ENCODE results near the gene CASP2. TPM values are rescaled to one million over a fixed set of nuclear protein-coding genes. Genes with fewer than 3 reads are reported as not detected.

Gene CASP2
- total RNA-seq, 1 donor from 2014 or later: 20.6 TPM

DNA sequence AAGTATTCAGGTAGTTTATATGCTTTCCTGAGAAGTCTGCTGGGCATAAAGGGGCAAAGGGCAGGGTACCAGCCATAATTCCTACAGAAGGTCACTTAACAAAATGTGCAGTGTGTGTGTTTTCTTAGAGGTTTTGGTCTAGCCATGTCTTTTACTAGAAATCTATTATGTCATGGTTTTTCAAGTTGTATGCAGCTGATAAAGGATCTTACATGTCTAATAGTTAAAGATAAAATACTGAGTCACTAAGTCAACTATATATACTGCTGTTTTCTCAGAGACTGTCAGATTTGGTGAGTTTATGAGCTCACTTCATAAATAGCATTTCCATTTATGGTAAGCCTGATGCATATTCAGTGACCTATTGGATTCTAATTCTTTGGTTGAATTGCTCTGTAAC is 7.7 kb downstream of the CASP2 start:
- DNase-seq (ENCODE audit: low read depth, low spot score): peak; percentile 27

DNA sequence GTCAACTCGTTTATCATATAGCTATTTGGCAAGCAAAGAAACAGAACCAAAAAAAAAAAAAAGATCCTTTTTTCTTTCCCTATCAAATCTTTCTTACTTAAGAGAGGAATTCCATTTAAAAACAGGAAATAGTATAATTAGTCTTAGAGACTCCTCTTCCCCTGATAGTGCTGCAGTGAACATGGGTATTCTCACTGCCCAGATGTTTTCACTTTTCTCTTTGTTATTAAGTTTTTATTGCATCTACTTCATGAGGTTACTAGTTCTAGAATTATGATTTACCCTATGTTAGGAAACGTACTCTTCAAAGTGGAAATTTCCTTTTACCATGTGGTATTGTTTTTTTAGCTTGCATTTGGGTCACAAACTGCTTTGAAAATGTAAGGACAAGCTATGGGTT is 8.5 kb downstream of the CASP2 start:
- DNase-seq (ENCODE audit: low read depth, low spot score): no peak

DNA sequence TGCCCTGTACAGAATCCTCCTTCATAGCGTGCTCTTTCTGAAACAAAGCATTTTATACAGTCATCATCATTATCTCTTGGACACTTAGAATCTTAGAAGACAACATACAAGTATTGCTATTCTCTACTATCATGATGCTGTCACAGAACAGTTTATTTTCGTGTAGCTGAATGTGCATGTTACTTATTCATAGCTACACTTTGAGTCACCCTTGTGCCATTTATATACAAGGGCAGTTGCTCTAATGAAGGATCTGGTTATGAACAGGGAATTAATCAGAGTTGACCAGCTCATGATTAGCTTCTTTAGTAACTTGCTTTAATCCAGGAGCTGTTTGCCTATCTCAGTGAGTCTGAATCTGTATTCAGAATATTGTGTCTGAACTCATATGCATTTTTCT is 11.2 kb downstream of the CASP2 start:
- no peak for DNase-seq (ENCODE audit: low read depth, low spot score)

DNA sequence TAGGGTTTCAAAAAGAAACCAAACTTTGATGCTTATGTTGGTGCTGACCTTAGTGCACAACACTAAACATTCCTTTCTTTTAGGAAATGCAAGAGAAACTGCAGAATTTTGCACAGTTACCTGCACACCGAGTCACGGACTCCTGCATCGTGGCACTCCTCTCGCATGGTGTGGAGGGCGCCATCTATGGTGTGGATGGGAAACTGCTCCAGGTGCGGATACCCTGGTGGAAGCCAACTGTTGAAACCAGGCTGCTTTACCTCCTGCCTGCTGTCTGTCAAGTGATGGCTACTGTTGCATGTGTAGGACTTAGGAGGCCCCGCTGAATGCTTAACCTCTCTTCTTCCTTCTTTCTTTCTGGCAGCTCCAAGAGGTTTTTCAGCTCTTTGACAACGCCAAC is 11.7 kb downstream of the CASP2 start:
- DNase-seq (ENCODE audit: low read depth, low spot score): no peak

DNA sequence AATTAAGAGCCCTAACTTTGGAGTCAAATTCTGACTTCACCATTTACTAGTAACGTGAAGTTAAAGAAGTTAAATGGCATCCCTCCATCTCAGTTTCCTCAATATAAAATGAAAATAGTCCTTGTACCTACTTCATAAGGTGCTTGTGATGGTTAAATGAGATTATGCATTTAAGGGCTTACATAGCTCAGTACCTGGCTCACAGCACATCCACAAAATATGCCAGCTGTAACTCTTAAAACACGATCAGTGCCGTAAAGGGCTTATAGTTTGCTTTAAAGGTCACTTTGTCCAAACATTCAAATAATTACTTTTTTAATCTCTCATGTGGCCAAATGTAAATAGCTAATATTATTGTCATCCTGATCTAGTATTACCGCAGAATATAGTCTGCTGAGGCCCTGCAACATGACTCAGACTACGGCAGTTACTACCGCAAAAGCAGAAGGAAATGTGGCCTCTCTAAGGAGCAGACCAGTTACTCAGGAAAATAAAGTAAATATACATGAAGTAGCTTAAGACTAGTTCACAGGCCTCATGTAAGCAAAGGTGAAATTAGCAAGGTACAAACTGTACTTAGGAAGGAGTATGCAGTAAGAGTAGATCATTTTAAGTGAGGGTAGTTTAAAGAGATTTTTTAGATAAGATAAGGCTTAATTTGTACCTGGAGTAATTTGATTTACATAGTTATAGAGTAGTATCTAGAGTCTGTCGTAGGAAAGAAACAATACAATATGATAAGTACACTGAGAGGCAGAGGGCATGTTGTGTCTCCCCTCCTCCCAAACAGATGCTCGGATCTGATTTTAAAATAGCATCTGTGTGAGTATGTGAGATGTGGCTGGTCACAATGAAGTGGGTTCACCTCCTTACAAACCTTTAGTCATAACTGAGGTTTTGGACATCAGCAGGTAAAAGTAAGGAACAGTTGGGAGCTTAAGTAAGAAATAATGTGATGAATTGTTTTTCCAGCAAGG is 13.1 kb downstream of the CASP2 start:
- DNase-seq (ENCODE audit: low read depth, low spot score): no peak

DNA sequence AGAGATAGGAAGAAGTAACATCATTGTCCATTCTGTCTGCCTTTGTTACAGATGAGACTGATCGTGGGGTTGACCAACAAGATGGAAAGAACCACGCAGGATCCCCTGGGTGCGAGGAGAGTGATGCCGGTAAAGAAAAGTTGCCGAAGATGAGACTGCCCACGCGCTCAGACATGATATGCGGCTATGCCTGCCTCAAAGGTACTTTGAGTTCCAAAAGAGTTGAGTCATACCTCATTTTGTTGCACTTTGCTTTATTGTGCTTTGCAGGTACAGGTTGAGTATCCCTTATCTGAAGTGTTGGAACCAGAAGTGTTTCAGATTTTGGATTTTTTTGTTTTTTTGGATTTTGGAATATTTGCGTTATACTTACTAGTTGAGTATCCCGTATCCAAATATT is 15.6 kb downstream of the CASP2 start:
- no peak for DNase-seq (ENCODE audit: low read depth, low spot score)

DNA sequence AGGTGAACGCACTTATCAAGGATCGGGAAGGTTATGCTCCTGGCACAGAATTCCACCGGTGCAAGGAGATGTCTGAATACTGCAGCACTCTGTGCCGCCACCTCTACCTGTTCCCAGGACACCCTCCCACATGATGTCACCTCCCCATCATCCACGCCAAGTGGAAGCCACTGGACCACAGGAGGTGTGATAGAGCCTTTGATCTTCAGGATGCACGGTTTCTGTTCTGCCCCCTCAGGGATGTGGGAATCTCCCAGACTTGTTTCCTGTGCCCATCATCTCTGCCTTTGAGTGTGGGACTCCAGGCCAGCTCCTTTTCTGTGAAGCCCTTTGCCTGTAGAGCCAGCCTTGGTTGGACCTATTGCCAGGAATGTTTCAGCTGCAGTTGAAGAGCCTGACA is 16.8 kb downstream of the CASP2 start:
- DNase-seq (ENCODE audit: low read depth, low spot score): no peak

DNA sequence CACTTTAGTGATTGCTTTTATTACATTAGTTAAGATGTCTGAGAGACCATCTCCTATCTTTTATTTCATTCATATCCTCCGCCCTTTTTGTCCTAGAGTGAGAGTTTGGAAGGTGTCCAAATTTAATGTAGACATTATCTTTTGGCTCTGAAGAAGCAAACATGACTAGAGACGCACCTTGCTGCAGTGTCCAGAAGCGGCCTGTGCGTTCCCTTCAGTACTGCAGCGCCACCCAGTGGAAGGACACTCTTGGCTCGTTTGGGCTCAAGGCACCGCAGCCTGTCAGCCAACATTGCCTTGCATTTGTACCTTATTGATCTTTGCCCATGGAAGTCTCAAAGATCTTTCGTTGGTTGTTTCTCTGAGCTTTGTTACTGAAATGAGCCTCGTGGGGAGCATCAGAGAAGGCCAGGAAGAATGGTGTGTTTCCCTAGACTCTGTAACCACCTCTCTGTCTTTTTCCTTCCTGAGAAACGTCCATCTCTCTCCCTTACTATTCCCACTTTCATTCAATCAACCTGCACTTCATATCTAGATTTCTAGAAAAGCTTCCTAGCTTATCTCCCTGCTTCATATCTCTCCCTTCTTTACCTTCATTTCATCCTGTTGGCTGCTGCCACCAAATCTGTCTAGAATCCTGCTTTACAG is 17.4 kb downstream of the CASP2 start:
- DNase-seq (ENCODE audit: low read depth, low spot score): no peak

DNA sequence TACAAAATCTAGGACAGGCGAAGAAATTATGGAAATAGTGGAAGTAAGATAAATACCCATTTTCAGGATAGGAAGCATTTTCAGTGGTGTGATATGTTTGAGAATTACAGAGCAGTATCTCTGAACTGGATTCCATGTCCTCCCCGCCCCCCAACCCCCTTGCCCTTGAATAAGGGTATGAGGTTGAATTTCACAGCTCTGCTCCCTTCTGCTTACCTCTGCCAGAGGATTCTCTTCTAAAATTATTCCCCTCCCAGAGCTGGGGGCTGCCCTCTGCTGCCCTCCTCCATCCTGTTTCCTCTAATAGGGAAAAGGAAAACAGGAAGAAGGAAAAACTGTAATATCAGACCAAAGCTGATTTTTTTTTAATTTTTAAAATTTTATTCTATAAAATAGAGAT is 20.5 kb downstream of the CASP2 start:
- DNase-seq (ENCODE audit: low read depth, low spot score): no peak

DNA sequence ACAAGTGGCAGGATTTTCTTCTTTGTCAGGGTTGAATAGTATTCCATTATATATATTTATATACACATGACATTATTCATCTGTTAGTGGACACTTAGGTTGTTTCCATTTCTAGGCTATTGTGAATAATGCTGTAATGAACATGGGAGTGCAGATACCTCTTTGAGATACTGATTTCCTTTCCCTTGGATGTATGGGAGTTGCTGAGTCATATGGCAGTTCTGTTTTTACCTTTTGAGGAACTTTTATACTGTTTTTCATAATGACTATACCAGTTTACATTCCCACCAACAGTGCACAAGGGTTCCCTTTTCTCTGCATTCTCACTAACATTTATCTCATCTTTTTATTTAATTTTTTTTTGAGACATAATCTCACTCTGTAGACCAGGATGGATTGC is 26.0 kb downstream of the CASP2 start:
- DNase-seq (ENCODE audit: low read depth, low spot score): no peak

DNA sequence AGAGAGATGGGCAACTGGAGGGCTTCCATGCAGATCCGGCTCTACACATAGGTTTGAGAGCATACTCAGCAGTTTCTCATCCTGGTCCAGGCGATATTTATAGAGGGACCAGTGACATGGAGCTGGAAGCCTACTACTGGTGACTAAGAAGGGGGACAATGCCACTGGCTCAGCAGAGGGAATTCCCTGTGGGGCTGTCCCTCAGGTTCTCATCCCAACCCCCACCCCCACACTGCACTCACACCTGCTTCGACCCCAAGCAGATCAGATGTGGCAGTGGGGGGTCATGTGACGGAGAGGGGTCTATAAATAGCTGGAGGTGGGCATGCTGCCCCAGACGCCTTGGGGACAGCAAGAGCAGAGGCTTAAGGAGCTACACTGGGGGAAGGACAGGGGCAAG is 27.6 kb downstream of the CASP2 start, which contains the start of gene CLCN1:
CLCN1 (plus strand) TSS at position 336 of the 400 bp plus-strand sequence. CDS start 102 bp downstream, outside the sequence.
- no peak for DNase-seq (ENCODE audit: low read depth, low spot score)

DNA sequence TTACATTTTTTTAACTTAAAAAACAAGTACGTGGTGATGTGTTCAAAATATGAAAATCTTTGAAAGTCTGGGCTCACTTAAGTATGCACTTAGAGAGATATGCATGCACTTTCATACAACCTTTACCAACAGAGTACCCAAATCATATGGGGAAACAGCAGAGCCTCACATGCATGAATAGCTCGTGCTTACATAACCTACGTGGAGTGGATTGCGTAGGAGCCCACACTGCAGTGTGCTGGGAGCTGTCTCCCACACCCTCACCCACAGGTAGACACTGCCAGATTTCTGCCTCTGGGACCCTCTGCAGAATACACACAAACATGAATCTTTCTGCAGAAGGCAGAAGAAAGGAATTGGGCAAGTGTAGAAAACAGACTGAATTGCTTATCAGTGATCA is 28.3 kb downstream of the CASP2 start:
- DNase-seq (ENCODE audit: low read depth, low spot score): no peak

DNA sequence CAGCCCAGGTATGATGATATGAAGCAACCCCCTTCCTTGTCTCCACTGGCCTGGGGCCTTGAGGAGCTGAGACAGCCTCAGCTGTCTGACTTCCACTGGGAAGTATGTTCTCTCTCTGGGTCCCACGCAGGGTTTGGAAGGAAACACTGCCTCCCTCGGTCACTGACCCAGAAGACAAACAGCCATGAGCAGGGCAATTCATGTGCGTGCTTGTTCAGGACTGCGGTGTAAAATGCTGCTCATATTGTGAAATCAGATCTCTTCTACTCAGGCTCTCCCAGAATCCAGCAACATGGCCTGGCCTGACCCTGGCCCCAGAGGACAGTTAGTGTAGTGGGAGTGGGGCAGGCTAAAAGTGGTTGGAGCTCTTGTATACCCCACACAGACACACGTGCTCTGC is 30.5 kb downstream of the CASP2 start:
- DNase-seq (ENCODE audit: low read depth, low spot score): no peak

DNA sequence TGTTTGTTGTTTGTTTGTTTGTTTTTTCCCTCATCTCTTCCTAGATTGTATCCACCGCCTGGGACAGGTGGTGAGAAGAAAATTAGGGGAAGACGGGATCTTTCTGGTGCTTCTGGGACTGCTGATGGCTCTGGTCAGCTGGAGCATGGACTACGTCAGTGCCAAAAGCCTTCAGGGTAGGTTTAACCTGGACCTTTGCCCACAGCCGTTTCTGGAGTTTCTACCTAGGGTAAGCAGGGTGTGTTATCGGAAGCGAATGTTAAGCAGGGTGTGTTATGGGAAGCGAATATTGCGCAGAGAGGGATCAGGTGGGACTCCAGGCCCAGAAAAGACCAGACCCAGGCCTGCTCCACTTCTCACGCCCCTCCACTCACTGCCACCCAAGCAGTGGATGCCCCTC is 32.5 kb downstream of the CASP2 start:
- no peak for DNase-seq (ENCODE audit: low read depth, low spot score)

DNA sequence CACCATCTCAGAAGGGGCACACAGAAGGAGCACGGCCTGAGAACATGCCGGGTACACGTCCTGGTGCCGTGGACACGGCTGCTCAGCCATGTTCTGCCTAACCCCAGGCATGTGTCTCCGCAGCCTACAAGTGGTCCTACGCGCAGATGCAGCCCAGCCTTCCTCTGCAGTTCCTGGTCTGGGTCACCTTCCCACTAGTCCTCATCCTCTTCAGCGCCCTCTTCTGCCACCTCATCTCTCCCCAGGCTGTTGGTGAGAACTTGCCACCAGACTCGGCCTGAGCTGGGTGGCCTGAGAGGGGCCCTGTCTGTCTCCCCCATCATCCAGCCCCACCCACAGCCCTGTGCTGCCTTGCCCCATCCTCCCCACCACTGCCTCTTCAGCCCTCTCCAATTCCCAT is 33.1 kb downstream of the CASP2 start:
- DNase-seq (ENCODE audit: low read depth, low spot score): no peak

DNA sequence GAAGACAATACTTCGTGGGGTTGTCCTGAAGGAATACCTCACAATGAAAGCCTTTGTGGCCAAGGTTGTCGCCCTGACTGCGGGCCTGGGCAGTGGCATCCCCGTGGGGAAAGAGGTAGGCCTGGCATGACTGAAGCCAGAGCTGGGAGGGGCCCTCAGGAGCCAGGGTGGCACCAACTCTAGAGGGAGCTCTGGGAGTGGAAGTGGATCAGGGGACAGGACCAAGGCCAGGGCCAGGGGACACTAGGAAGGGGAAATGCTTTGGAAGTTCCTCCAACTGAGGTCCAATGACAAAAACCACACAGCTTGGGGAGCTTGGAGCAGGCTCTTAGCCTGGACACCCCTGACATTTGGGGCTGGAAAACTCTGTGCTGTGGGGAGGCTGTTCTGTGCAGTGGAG is 33.6 kb downstream of the CASP2 start:
- DNase-seq (ENCODE audit: low read depth, low spot score): no peak

DNA sequence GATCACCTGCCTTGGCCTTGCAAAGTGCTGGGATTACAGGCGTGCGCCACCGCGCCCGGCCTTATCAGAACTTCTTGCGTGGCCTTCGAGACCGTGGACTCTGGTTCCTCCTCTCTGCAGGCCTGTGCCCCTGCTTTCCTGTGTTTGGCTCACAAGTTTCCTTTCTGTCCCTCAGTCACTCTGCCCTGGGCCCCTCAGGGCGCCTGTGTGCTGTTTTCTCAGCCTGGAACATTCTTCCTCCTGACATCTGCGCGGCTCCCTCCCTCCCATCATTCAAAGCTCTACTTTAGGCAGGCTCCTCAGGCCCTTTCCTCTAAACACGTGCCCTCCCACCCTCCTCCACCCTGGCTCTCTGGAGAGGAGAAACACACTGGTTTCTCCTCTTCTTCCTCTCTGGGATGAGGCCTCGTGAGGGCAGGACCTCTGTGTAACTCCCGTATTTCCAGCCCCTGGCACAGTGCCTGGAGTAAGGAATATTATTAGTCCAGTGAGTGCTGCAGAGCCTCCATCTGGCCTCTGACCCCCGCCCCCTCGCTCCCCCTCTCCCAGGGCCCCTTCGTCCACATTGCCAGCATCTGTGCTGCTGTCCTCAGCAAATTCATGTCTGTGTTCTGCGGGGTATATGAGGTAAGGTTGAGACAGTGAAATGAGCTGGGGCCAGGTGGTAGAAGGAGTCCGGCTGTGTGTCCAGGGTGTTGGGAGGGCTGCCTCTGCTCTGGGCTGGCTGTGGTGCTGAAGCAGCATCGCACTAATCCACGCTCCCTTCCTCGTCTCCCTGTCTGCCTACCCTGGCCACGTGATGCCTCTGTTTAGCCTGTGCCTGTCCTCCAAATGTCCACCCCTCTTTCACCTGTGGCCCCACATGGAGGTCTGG is 34.8 kb downstream of the CASP2 start:
- no peak for DNase-seq (ENCODE audit: low read depth, low spot score)

DNA sequence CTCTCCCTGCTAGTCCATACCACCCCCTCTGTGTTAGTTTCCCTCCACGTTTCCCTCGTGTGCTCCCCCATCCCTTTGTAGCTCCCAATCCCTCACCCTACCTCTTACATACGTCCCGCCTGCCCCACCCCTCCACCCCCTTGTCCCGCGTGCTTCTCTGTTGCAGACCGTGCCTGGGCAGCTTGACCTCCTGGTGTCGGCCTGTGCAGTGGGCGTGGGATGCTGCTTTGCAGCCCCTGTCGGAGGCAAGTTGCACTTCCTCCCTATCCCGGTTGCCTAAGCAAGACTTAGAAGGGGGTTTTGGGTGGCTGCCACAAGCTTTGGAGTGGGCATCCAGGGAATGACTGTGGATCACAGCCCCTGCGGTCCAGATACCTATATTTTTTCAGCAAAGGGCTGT is 35.5 kb downstream of the CASP2 start:
- DNase-seq (ENCODE audit: low read depth, low spot score): no peak

DNA sequence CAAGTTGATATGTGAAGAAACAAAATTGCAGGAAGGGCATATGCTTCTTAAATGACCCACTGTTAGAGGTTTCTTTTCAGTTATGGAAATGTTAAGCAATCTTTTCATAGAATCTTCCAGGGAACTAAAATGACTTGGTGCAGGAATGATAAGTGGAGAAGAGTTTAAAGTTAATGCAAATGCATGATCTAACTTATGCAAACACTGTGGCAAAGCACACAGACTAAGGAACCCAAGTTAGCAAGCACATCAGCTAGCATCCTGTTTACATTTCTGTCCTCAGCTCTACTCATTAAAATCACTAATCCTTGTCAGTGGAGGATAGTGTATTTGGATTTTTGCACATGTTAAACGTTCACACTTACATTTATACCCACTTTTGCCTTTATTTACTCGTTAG is 37.1 kb downstream of the CASP2 start:
- no peak for DNase-seq (ENCODE audit: low read depth, low spot score)

DNA sequence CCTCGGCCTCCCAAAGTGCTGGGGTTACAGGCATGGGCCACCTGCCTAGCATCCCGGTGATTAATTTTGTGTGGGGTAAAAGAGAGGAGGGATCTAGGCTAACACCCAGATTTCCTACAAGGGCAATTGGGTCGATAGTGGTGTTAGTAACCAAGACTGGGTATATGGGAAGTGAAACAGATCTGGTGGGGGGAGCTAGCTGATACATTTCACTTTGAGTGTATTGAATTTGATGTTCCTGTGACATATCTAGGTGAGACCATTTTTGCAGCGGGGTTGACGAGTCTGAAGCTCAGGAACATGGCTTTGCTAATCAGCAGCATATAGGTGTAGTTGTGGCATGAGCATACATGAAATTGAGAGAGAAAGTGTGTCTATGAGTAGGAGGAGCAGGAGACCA is 39.8 kb downstream of the CASP2 start:
- DNase-seq (ENCODE audit: low read depth, low spot score): no peak

DNA sequence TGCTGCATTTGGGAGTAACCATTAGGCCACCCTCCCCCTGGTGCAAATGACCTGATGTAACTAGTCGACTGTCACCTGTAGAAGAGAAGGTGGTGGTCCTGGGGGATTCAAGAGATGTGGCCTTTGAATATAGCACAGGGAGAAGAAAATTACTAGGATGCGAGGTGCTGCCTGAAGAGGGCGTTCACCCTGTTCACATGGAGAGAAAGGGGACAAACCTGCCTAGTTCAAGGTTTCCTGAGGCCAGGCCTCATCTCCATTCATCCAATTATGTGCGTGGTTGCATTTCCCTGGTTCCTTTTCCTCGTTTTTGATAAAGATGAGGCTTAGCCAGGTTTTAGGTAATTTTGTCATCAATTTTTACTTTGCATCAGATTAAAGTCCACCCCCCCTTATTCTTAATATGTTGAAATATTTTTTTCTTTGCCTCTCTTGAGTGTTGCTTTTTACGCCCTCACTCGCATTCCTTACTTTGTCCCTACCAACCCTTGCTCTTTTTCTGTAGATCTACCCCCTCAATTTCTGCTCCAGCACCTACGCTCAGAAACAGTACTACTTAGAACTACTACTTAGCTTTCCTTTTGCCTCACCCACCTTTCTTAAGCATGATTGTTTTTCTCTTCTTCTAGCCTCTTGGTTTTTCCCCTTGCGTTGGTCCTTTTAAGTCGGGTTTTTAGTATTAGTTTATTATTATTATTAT is 41.5 kb downstream of the CASP2 start:
- no peak for DNase-seq (ENCODE audit: low read depth, low spot score)
